Superior temporal gyrus (tissue), 1 donor: ENCODE measurements around the gene HENMT1.

Experiments
- DNase-seq: peaks from one replicate; pipeline ENCODE4 v3.0.0-alpha.2; 2016; ENCODE audit errors: extremely low spot score

HENMT1 gene

GRCh38 chr1:108627951-108628350, 32.9 kb downstream of the HENMT1 start:
- no peak for DNase-seq

- DNase-seq = no peak
Observed at GRCh38 chr1:108627256-108627655, 33.6 kb downstream of the HENMT1 start.

GRCh38 chr1:108624069-108624468, 36.8 kb downstream of the HENMT1 start:
- no peak for DNase-seq

- no peak for DNase-seq
Observed at GRCh38 chr1:108617724-108618056, 43.2 kb downstream of the HENMT1 start.

- DNase-seq = no peak
Observed at GRCh38 chr1:108617008-108617723, 43.7 kb downstream of the HENMT1 start.

GRCh38 chr1:108615544-108615943, 45.3 kb downstream of the HENMT1 start:
- DNase-seq = no peak

- DNase-seq = no peak
Observed at GRCh38 chr1:108612496-108612895, 48.4 kb downstream of the HENMT1 start.

GRCh38 chr1:108611984-108612383, 48.9 kb downstream of the HENMT1 start:
- DNase-seq = no peak

GRCh38 chr1:108610073-108610472, 50.8 kb downstream of the HENMT1 start:
- DNase-seq = no peak

- DNase-seq = no peak
Observed at GRCh38 chr1:108609483-108610049, 51.3 kb downstream of the HENMT1 start.

- DNase-seq = no peak
Observed at GRCh38 chr1:108606478-108606877, 54.4 kb downstream of the HENMT1 start.

GRCh38 chr1:108605633-108606032, 55.3 kb downstream of the HENMT1 start:
- no peak for DNase-seq

GRCh38 chr1:108601708-108602410, 59.0 kb downstream of the HENMT1 start:
- DNase-seq = no peak

GRCh38 chr1:108600504-108600903, 60.4 kb downstream of the HENMT1 start:
- no peak for DNase-seq

- no peak for DNase-seq
Observed at GRCh38 chr1:108598340-108598739, 62.6 kb downstream of the HENMT1 start.
